GM21526 (cell line): ENCODE results near the gene MTA1.

Experiments used
- ATAC-seq: cut with Tn5 transposase; IDR thresholded peaks from one replicate; pipeline ENCODE4 v1.9.1; 2021; ENCODE audit warnings: moderate library complexity; ENCODE audit not compliant: unreplicated experiment, low FRiP score

Gene MTA1

DNA sequence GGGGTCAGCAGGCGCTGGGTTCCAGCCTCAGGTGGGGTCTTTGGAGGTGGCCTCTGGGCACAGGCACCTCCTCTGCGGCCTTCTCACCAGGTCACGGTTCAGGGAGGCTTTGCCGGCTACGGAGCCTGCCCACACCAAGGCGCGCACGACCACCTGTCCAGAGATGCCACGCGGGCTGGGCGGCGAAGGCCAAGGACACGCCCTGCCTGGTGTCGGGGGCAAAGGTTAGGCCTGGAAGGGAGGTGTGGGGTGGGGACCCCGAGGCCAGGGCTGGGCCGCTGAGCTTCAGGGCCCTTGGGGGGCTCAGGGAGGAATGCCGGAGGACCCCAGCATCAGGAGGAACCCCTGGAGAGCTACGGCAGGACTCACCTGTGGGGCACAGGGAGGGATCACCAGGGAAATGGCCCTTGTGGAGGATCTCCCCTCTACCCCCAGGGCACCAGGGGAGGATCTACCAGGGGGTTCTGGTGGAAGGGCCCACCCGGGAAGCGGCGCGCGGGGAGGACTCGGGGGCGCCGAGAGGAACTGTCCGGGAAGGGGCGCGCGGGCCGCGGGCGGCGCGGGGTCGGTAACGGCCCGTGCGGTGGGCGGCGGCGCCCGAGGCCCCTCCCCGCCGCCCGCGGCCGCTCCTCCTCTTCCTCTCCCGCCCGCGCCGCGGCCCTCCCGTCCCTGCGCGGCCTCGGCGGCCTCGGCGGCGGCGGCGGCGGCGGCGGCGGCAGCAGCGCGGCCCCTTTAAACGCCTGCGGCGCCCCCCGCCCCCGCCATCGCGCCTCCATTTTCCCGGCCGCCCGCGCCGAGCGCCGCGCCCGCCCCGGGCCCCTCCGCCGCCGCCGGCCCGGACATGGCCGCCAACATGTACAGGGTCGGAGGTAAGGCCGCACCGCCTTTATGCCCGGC is at the start of gene MTA1:
TSS of gene MTA1 (plus strand) at position 633 of the 897 bp plus-strand sequence. CDS start at position 842, 209 bp downstream.
- ATAC-seq, result no peak

DNA sequence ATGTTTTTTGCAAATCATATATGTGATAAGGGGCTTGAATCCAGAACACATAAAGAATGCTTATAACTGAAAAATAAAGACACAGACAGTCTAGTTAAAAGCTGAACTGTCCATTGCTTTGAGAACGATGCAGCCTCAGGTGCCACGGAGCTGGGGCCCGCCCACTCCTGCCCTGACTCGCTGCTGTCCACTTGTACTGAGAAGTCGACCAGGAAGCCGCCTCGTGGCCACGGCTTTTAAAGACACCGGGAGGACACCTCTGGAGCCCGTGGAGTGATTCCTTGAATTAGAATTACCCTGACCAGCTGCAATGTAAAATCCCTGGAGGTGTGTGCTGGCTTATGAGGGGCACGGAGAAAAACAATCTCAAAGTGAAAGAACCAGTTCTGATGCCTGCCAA is 45.2 kb upstream of the MTA1 start:
- ATAC-seq, result no peak

- ATAC-seq, result no peak
Measured at GRCh38 chr14:105375635-105376057, 44.0 kb upstream of the MTA1 start.

- no peak for ATAC-seq
Measured at GRCh38 chr14:105376521-105377440, 42.8 kb upstream of the MTA1 start.

GRCh38 chr14:105377555-105378182 is 42.0 kb upstream of the MTA1 start:
- ATAC-seq, result no peak

GRCh38 chr14:105378199-105378598 is 41.4 kb upstream of the MTA1 start:
- ATAC-seq, result no peak

GRCh38 chr14:105378873-105379685 is 40.5 kb upstream of the MTA1 start:
- no peak for ATAC-seq

DNA sequence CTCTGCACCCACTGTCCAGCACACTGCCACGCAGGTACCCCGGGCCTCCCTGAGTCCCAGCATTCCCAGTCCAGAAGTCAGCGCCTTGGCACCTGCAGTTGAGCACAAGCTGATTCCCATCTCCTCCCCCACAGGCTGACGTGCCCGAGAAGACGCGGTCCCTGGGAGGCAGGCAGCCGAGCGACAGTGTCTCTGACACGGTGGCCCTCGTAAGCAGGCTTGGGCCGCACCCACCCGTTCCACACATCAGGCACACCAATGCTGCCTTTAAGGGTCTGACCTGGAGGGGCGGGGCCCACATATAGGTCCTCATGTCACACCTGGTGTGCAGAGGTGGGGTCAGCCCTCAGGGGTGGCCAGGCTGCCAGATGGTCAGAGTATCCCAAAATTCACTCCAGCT is 39.7 kb upstream of the MTA1 start:
- no peak for ATAC-seq

DNA sequence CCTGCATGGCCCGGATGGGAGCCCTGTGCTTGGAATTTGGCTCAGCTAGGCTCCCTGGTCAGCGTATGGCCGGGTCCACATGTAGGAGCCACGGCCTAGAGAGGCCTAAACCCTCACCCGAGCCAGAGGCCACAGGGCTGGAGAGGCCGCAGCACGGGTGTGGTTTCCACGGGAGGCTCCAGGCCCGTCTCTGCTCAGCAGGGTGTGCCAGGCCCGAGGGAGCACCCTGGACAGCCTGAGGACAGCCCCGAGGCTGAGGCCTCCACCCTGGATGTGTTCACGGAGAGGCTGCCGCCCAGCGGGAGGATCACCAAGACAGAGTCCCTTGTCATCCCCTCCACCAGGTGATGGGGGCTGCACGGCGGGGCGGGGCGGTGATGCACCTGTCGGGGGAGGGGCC is 38.9 kb upstream of the MTA1 start:
- ATAC-seq, result no peak

GRCh38 chr14:105381446-105382342 is 37.9 kb upstream of the MTA1 start:
- ATAC-seq, result no peak

DNA sequence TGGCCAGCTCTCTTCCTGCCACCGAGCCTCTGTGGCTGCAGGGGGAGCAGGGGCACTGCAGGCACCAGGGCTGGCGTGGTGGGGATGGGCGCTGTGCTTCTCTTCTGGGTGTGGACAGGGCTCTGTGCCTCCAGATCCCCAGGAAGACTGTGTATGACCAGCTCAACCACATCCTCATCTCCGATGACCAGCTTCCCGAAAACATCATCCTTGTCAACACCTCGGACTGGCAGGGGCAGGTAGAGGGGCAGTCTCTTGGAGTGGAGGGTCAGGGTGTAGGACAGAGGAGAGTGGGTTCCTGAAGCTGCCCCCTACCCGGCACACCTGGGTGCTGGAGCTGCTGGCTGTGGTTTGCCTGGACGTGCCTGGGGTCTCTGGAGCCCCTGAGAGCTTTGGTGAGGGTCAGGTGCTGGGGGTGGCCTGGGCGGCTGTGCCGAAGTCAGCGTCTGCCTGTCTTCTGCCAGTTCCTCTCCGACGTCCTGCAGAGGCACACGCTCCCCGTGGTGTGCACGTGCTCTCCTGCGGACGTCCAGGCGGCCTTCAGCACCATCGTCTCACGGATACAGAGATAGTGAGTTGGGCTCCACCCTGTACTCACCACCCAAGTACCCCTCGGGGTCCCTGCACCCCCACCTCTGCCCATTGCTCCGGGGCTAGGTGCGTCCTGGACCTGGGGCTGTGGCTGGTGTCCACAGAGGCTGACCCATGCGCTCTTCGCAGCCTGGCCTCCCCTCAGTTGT is 37.1 kb upstream of the MTA1 start:
- no peak for ATAC-seq

- ATAC-seq, result no peak
Measured at GRCh38 chr14:105383083-105383730, 36.4 kb upstream of the MTA1 start.

GRCh38 chr14:105384041-105384557 is 35.5 kb upstream of the MTA1 start:
- no peak for ATAC-seq

DNA sequence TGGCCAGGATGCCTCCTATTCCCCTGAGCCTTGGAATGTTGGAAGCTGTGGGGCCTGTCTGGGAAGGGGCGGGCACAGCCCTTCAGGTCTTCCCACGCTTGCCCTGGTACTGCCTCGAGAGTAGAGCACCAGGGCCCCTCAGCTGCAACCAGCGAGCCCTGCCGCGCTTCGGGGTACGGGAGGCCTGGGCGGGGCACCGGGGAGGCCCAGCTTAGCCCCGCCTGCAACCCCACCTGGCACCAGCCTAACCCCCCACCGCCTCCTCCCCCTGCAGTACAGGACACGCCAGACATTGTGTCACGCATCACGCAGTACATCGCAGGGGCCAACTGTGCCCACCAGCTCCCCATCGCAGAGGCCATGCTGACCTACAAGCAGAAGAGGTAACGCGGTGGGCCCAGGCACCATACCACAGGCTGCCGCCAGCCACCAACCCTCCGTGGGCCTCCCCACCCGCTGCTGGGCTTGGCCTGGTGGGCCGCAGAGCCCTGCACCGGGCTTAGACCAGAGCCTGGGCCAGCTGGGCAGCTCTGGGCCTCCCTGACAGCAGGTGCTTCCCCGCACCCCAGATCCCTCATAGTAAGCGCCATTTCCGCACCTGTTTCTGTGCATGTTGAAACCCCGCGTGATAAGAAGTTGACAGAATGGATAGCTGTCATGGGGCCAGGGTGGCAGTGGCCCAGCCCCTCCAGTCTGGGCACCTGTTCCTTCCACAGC is 34.9 kb upstream of the MTA1 start:
- no peak for ATAC-seq

DNA sequence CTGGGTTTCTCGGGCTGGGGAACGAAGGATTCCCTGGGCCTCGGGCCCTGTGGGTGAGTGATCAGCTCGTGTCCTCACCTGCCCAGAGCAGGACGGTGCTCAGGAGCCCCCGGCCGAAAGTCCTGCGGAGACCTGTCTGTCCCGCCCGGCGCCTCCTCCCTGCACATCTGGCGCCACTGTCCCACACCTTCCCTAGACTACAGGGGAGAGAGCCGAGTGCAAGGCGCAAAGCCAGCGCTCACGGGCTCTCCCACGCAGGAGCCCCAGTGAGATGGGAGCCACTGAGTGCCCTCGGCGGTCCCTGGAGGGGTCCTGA is 34.3 kb upstream of the MTA1 start:
- no peak for ATAC-seq

- ATAC-seq, result no peak
Measured at GRCh38 chr14:105385698-105386365, 33.8 kb upstream of the MTA1 start.
